PC-3 (cell line): ENCODE data around the gene XIRP2. TPM values are rescaled to one million over a fixed set of nuclear protein-coding genes. Genes with fewer than 3 reads are reported as not detected.

Source experiments
- ATAC-seq: fragments of 200-7000 bp; cut with Tn5 transposase; 2 replicates; pipeline ENCODE4 v1.9.1; 2020; ENCODE audit warnings: mild to moderate bottlenecking, moderate library complexity
- BruUV-seq: library from RNA; stranded (reverse); fragments of 400-500 nt; replicated peaks from 2 replicates; lab custom pipeline; 2021; lab: Mats Ljungman, UMichigan
- CTCF ChIA-PET: fragments of 300-600 bp; sonication (Branson Sonifier 250); formaldehyde crosslinking; loops from one replicate; lab custom pipeline; 2022; ENCODE audit warnings: antibody characterized with exemption; lab: Charles Lee
- POLR2A ChIA-PET: fragments of 300-600 bp; sonication (Branson Sonifier 250); formaldehyde crosslinking; loops from one replicate; lab custom pipeline; 2022; ENCODE audit warnings: antibody characterized with exemption; ENCODE audit not compliant: unreplicated experiment; lab: Charles Lee
- DNase-seq: peaks from one replicate; pipeline ENCODE4 v3.0.0-alpha.2; 2015
- H2AFZ ChIP-seq: fragments of 300-600 bp; sonication (generic); 2 replicates; pipeline ENCODE4 v1.6.0; 2016; ENCODE audit warnings: antibody characterized with exemption, low read length
- H3F3A ChIP-seq: fragments of 300-600 bp; sonication (generic); one replicate; pipeline ENCODE4 v1.6.0; 2017; ENCODE audit warnings: antibody characterized with exemption, low read length, control low read depth, mild to moderate bottlenecking; ENCODE audit not compliant: unreplicated experiment
- H3K27ac ChIP-seq: fragments of 300-600 bp; sonication (generic); 2 replicates; pipeline ENCODE4 v1.5.1; 2016; ENCODE audit warnings: mild to moderate bottlenecking, low read length
- H3K27me3 ChIP-seq: fragments of 300-600 bp; sonication (generic); 2 replicates; pipeline ENCODE4 v1.6.1; 2016; ENCODE audit warnings: low read length, mixed read lengths
- H3K36me3 ChIP-seq: fragments of 300-600 bp; sonication (generic); 2 replicates; pipeline ENCODE4 v1.6.1; 2016; ENCODE audit warnings: low read depth, mixed run types, low read length, mixed read lengths
- H3K4me1 ChIP-seq: fragments of 300-600 bp; sonication (generic); 2 replicates; pipeline ENCODE4 v1.5.1; 2016; ENCODE audit warnings: low read length; ENCODE audit not compliant: insufficient read depth
- H3K4me2 ChIP-seq: fragments of 300-600 bp; sonication (generic); 2 replicates; pipeline ENCODE4 v1.6.0; 2016; ENCODE audit warnings: low read length
- H3K4me3 ChIP-seq: fragments of 300-600 bp; sonication (generic); 2 replicates; pipeline ENCODE4 v1.5.1; 2016; ENCODE audit warnings: mild to moderate bottlenecking, low read length, mixed read lengths
- H3K79me2 ChIP-seq: fragments of 300-600 bp; sonication (generic); 2 replicates; pipeline ENCODE4 v1.6.1; 2017; ENCODE audit warnings: low read length, mixed read lengths
- H3K9ac ChIP-seq: fragments of 300-600 bp; sonication (generic); 2 replicates; pipeline ENCODE4 v1.6.0; 2016; ENCODE audit warnings: mild to moderate bottlenecking, low read length
- H3K9me2 ChIP-seq: fragments of 300-600 bp; sonication (generic); replicated peaks from 2 replicates; pipeline ENCODE4 v1.6.1; 2016; ENCODE audit warnings: mixed run types, low read length, mixed read lengths
- H3K9me3 ChIP-seq: fragments of 300-600 bp; sonication (generic); 2 replicates; pipeline ENCODE4 v1.6.1; 2016; ENCODE audit warnings: low read length, mixed read lengths
- H4K20me1 ChIP-seq: fragments of 300-600 bp; sonication (generic); 2 replicates; pipeline ENCODE4 v1.6.1; 2016; ENCODE audit warnings: low read length, mixed read lengths
- CTCF ChIP-seq: fragments of 300-600 bp; sonication (generic); conservative IDR thresholded peaks from 2 replicates; pipeline ENCODE4 v1.5.1; 2017; ENCODE audit warnings: antibody characterized with exemption, low read depth, mild to moderate bottlenecking, low read length
- EZH2 ChIP-seq: fragments of 300-600 bp; sonication (generic); IDR thresholded peaks from one replicate; pipeline ENCODE4 v1.6.1; 2017; ENCODE audit warnings: antibody characterized with exemption, mild to moderate bottlenecking, low read length; ENCODE audit not compliant: unreplicated experiment
- EZH2phosphoT487 ChIP-seq: fragments of 300-600 bp; sonication (generic); IDR thresholded peaks from 2 replicates; pipeline ENCODE4 v1.6.1; 2018; ENCODE audit warnings: mild to moderate bottlenecking, antibody characterized with exemption, low read length, borderline replicate concordance
- intact Hi-C: fragments of 100-400 bp; cut with micrococcal nuclease; formaldehyde crosslinking; loops from 2 replicates; pipeline ENCODE4 v1.9.0; 2023
- total RNA-seq: library from RNA; depleted of rRNA; stranded (reverse); fragments of >200 nt; gene quantifications from 2 replicates; pipeline ENCODE4 v1.2.3, GENCODE V29; 2014

XIRP2 gene
- total RNA-seq, 1 experiment from 2014 or later = 0.11 TPM

- no TSS peak for BruUV-seq
- CTCF ChIA-PET = no interaction called here
- Histone ChIP-seq H3K4me2 (no peak overlapping the region), H3K9me2 (no peaks in the 10 kb centered on the region), H3K4me3 (no peak overlapping the region), H4K20me1 (no peaks in the 10 kb centered on the region), H3K36me3 (no peaks in the 10 kb centered on the region), H2AFZ (no peak overlapping the region), H3F3A (no peaks in the 10 kb centered on the region), H3K27me3 (0 out of 2 replicates have a peak, but pooled peaks cover 8% of the 10 kb centered on the region), H3K4me1 (no peaks in the 10 kb centered on the region), H3K9ac (no peak overlapping the region), H3K79me2 (no peaks in the 10 kb centered on the region), H3K27ac (no peak overlapping the region), H3K9me3 (no peaks in the 10 kb centered on the region)
- DNase-seq (no peak), ATAC-seq (no peak)
- TF ChIP-seq CTCF (no peak), EZH2 (no peak), EZH2phosphoT487 (no peak)
- intact Hi-C loops = no loop called here
- POLR2A ChIA-PET = no interaction called here
These were observed 386.8 kb downstream of the XIRP2 start for GRCh38 chr2:167275046-167275445.

GRCh38 chr2:167279810-167280209 lies 391.5 kb downstream of the XIRP2 start:
- BruUV-seq = no TSS peak
- Histone ChIP-seq H2AFZ (no peak overlapping the region), H3K9ac (no peak overlapping the region), H3K9me2 (no peaks in the 10 kb centered on the region), H3K9me3 (no peaks in the 10 kb centered on the region), H3K36me3 (no peaks in the 10 kb centered on the region), H3K4me1 (no peaks in the 10 kb centered on the region), H3K4me3 (no peak overlapping the region), H3K27me3 (0 out of 2 replicates have a peak, but pooled peaks cover 8% of the 10 kb centered on the region), H3F3A (no peaks in the 10 kb centered on the region), H3K27ac (no peak overlapping the region), H3K79me2 (no peaks in the 10 kb centered on the region), H3K4me2 (no peak overlapping the region), H4K20me1 (no peaks in the 10 kb centered on the region)
- intact Hi-C loops = no loop called here
- no peak for TF ChIP-seq CTCF
- TF ChIP-seq EZH2phosphoT487 = no peak
- no peak for TF ChIP-seq EZH2
- ATAC-seq = no peak
- ChIA-PET POLR2A (no interaction called here), CTCF (no interaction called here)
- no peak for DNase-seq

DNA sequence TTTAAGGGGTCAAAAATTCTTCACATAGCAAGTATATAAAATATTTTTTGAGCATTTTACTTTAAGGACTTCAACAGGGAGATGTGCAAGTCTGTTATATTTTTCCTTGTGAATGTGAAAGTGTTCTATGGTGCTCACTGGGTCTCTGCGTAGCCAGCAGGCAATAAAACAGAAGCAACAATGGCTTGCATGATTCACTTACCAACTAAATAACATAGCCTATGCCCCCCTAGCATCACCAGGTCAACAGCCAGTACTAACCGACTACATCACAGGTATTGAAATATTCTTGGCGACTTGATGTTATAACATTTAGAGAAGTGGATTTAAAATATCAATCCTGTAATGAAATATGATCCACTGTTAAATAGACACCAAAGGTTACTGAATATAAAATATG lies 398.9 kb downstream of the XIRP2 start:
- CTCF ChIA-PET = no interaction called here
- no peaks in the 10 kb centered on the region for H3K9me3 ChIP-seq
- H3K79me2 ChIP-seq = no peaks in the 10 kb centered on the region
- no peak overlapping the region for H3K27ac ChIP-seq
- intact Hi-C loops = no loop called here
- H3K4me3 ChIP-seq = no peak overlapping the region
- DNase-seq (no peak), ATAC-seq (no peak)
- no TSS peak for BruUV-seq
- H3F3A ChIP-seq = no peaks in the 10 kb centered on the region
- H3K9me2 ChIP-seq = no peaks in the 10 kb centered on the region
- no peak overlapping the region for H2AFZ ChIP-seq
- TF ChIP-seq EZH2 = no peak
- TF ChIP-seq EZH2phosphoT487 = no peak
- TF ChIP-seq CTCF = no peak
- no peaks in the 10 kb centered on the region for H4K20me1 ChIP-seq
- no peak overlapping the region for H3K4me2 ChIP-seq
- H3K27me3 ChIP-seq = no peaks in the 10 kb centered on the region
- POLR2A ChIA-PET = no interaction called here
- H3K4me1 ChIP-seq = peaks cover 5% of the 10 kb centered on the region; the same call in 1 of the 2 replicates
- H3K9ac ChIP-seq = no peak overlapping the region
- no peaks in the 10 kb centered on the region for H3K36me3 ChIP-seq
